ENCODE data around the gene UBE2M.
"Not testable (repeated sequence)": the region's sequence is repeated elsewhere in the genome, so short reads cannot be mapped to it uniquely, and the experiment has no call there.

Gene UBE2M

DNA sequence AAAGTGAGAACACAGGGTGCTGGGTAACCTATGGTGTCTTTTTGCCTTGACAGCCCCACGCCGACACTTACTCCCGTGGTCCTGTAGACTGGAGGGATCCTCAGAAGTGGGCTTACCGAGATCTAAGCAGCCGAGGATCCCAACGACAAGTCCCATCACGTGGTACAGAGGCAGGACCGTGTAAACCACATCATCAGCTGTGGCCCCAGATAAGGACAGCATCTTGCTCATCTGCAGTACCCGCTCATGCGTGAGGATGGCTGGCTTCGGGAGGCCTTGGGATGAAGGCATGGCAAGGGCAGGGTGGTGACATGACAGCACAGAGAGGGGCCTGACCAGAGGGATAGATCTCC lies 48.7 kb downstream of the UBE2M start:
- TF ChIP-seq, protein P1, sequence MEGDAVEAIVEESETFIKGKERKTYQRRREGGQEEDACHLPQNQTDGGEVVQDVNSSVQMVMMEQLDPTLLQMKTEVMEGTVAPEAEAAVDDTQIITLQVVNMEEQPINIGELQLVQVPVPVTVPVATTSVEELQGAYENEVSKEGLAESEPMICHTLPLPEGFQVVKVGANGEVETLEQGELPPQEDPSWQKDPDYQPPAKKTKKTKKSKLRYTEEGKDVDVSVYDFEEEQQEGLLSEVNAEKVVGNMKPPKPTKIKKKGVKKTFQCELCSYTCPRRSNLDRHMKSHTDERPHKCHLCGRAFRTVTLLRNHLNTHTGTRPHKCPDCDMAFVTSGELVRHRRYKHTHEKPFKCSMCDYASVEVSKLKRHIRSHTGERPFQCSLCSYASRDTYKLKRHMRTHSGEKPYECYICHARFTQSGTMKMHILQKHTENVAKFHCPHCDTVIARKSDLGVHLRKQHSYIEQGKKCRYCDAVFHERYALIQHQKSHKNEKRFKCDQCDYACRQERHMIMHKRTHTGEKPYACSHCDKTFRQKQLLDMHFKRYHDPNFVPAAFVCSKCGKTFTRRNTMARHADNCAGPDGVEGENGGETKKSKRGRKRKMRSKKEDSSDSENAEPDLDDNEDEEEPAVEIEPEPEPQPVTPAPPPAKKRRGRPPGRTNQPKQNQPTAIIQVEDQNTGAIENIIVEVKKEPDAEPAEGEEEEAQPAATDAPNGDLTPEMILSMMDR (IDR thresholded peaks at IDR 0.05; ENCODE audit: borderline replicate concordance, insufficient read depth, low read depth, low read length): no peak
- no peak overlapping the region for H3K4me3 ChIP-seq (ENCODE audit: low read depth, low read length)

DNA sequence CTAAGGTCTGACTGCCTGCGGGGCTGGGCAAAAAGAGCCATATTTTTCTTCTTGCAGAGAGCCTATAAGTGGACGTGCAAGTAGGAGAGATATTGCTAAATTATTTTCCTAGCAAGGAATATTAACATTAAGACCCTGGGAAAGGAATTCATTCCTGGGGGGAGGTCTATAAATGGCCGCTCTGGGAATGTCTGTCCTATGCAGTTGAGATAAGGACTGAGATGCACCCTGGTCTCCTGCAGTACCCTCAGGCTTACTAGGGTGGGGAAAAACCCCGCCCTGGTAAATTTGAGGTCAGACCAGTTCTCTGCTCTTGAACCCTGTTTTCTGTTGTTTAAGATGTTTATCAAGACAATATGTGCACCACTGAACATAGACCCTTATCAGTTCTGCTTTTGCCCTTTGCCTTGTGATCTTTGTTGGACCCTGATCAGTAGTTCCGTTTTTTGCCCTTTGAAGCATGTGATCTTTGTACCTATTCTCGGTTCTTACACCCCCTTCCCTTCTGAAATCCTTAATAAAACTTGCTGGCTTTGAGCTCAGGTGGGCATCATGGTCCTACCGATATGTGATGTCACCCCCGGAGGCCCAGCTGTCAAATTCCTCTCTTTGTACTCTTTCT lies 50.7 kb downstream of the UBE2M start:
- not testable (repeated sequence) for H3K4me3 ChIP-seq (ENCODE audit: low read depth, low read length)
